ENCODE results near the gene RBKS.

Gene RBKS

GRCh38 chr2:27890146-27890923 is at the start of gene RBKS, which contains the start of gene BABAM2:
RBKS (minus strand) TSS chr2:27890387; CDS start chr2:27890345, 42 bp downstream.
BABAM2 (plus strand) TSS chr2:27890729; CDS start chr2:27894557, 3,828 bp downstream.
- peak; percentile 54 for DNase-seq

- no peak for DNase-seq
Observed at GRCh38 chr2:27935026-27935425, 44.8 kb upstream of the RBKS start.

GRCh38 chr2:27932396-27932795 is 42.2 kb upstream of the RBKS start:
- no peak for DNase-seq

- DNase-seq = no peak
Observed at GRCh38 chr2:27931361-27931950, 41.3 kb upstream of the RBKS start.

- no peak for DNase-seq
Observed at GRCh38 chr2:27929916-27930486, 39.8 kb upstream of the RBKS start.

GRCh38 chr2:27925766-27926472 is 35.7 kb upstream of the RBKS start:
- DNase-seq = no peak

GRCh38 chr2:27922842-27923241 is 32.7 kb upstream of the RBKS start:
- no peak for DNase-seq

GRCh38 chr2:27921880-27922547 is 31.8 kb upstream of the RBKS start:
- no peak for DNase-seq

- no peak for DNase-seq
Observed at GRCh38 chr2:27921424-27921823, 31.2 kb upstream of the RBKS start.

GRCh38 chr2:27920148-27920885 is 30.1 kb upstream of the RBKS start:
- no peak for DNase-seq

GRCh38 chr2:27916293-27916995 is 26.3 kb upstream of the RBKS start:
- DNase-seq = no peak

GRCh38 chr2:27915874-27916273 is 25.7 kb upstream of the RBKS start:
- DNase-seq = no peak

GRCh38 chr2:27915191-27915590 is 25.0 kb upstream of the RBKS start:
- DNase-seq = no peak

GRCh38 chr2:27914805-27915175 is 24.6 kb upstream of the RBKS start:
- DNase-seq = no peak

GRCh38 chr2:27914041-27914804 is 24.0 kb upstream of the RBKS start:
- DNase-seq = no peak

- no peak for DNase-seq
Observed at GRCh38 chr2:27912512-27912911, 22.3 kb upstream of the RBKS start.

- DNase-seq = no peak
Observed at GRCh38 chr2:27911458-27912210, 21.4 kb upstream of the RBKS start.

GRCh38 chr2:27909901-27910300 is 19.7 kb upstream of the RBKS start:
- no peak for DNase-seq

GRCh38 chr2:27907547-27907946 is 17.4 kb upstream of the RBKS start:
- DNase-seq = no peak

GRCh38 chr2:27906074-27906473 is 15.9 kb upstream of the RBKS start:
- no peak for DNase-seq
